AG04450 (cell line): ENCODE results near the gene ANKRA2. TPM values are rescaled to one million over a fixed set of nuclear protein-coding genes. Genes with fewer than 3 reads are reported as not detected.

ENCODE experiments used
- CTCF ChIA-PET: fragments of 300-600, 350-600 bp; formaldehyde crosslinking; extraction: SDS; loops from one replicate; lab custom pipeline; 2022; ENCODE audit warnings: antibody characterized with exemption, inconsistent platforms; lab: Charles Lee
- POLR2A ChIA-PET: fragments of 350-600 bp; formaldehyde crosslinking; extraction: SDS; loops from one replicate; lab custom pipeline; 2021; ENCODE audit warnings: antibody characterized with exemption, inconsistent platforms; lab: Yijun Ruan, JAX
- DNase-seq: peaks from one replicate; pipeline ENCODE4 v3.0.0-alpha.2; 2011; ENCODE audit warnings: low read depth, low spot score
- H3K27ac ChIP-seq: one replicate; pipeline ENCODE4 v1.5.1; 2012; ENCODE audit warnings: low read depth, low read length, control low read depth
- H3K27me3 ChIP-seq: one replicate; pipeline ENCODE4 v1.6.0; 2012; ENCODE audit warnings: low read length; ENCODE audit not compliant: control insufficient read depth, insufficient read depth
- H3K4me3 ChIP-seq: 2 replicates; pipeline ENCODE4 v1.5.1; 2011; ENCODE audit warnings: mild to moderate bottlenecking, low read depth, low read length, control low read depth
- H3K9me3 ChIP-seq: 2 replicates; pipeline ENCODE4 v1.5.1; 2012; ENCODE audit warnings: low read length; ENCODE audit not compliant: control insufficient read depth, insufficient read depth
- CTCF ChIP-seq: IDR thresholded peaks from 2 replicates; pipeline ENCODE4 v1.5.1; 2011; ENCODE audit warnings: low read depth, low read length, control low read depth, inconsistent platforms
- polyA plus RNA-seq: library from polyadenylated mRNA; depleted of rRNA; stranded (reverse); fragments of >200 nt; gene quantifications from 2 replicates; pipeline ENCODE4 v1.2.3, GENCODE V29; 2011

ANKRA2 gene
- polyA plus RNA-seq, 1 experiment, result 39.6 TPM

GRCh38 chr5:73606206-73606753 is 40.8 kb upstream of the ANKRA2 start:
- Histone ChIP-seq H3K4me3 (no peak overlapping the region), H3K27me3 (no peaks in the 10 kb centered on the region), H3K9me3 (no peaks in the 10 kb centered on the region), H3K27ac (no peak overlapping the region)
- no peak for DNase-seq
- CTCF ChIA-PET, result interaction anchor here (0.6 to 1.4 kb wide), 2 partner anchors 15 to 430 kb away, joined by 3 to 5 read pairs; no protein-coding TSS in a partner anchor
- 0 out of 2 replicates have a peak, but pooled peaks have one; percentile 4 for TF ChIP-seq CTCF
- POLR2A ChIA-PET, result no interaction called here

GRCh38 chr5:73605223-73606087 is 40.0 kb upstream of the ANKRA2 start:
- TF ChIP-seq CTCF, result no peak
- POLR2A ChIA-PET, result no interaction called here
- no peak overlapping the region for H3K4me3 ChIP-seq
- no peaks in the 10 kb centered on the region for H3K9me3 ChIP-seq
- CTCF ChIA-PET, result interaction anchor here (1.2 to 2.6 kb wide), 2 partner anchors 14 to 188 kb away, joined by 3 to 9 read pairs; no protein-coding TSS in a partner anchor
- H3K27ac ChIP-seq, result no peak overlapping the region
- no peaks in the 10 kb centered on the region for H3K27me3 ChIP-seq
- DNase-seq, result no peak

- POLR2A ChIA-PET, result no interaction called here
- H3K4me3 ChIP-seq, result no peak overlapping the region
- H3K9me3 ChIP-seq, result no peaks in the 10 kb centered on the region
- no peak for TF ChIP-seq CTCF
- no peak overlapping the region for H3K27ac ChIP-seq
- CTCF ChIA-PET, result interaction anchor here (0.8 to 2.6 kb wide), 3 partner anchors 12 to 189 kb away, joined by 3 to 9 read pairs (median 3); no protein-coding TSS in a partner anchor
- no peaks in the 10 kb centered on the region for H3K27me3 ChIP-seq
- DNase-seq, result no peak
These were observed 38.6 kb upstream of the ANKRA2 start for GRCh38 chr5:73603998-73604397.

- H3K27me3 ChIP-seq, result no peaks in the 10 kb centered on the region
- no peaks in the 10 kb centered on the region for H3K9me3 ChIP-seq
- ChIA-PET POLR2A (no interaction called here), CTCF (interaction anchor here (0.7 to 1.5 kb wide), 2 partner anchors 11 to 194 kb away, joined by 5 to 7 read pairs; no protein-coding TSS in a partner anchor)
- no peak for TF ChIP-seq CTCF
- no peak overlapping the region for H3K27ac ChIP-seq
- no peak for DNase-seq
- no peak overlapping the region for H3K4me3 ChIP-seq
These were observed 33.9 kb upstream of the ANKRA2 start for GRCh38 chr5:73599380-73599779.
